Measurements from ENCODE around the gene CCDC7.

- TF ChIP-seq CTCF (IDR thresholded peaks at IDR 0.05) (no peak), SP1 (CRISPR knock-in tag; conservative IDR thresholded peaks at IDR 0.05) (no peak), CREM (CRISPR knock-in tag; IDR thresholded peaks at IDR 0.05) (no peak), ETV6 (CRISPR knock-in tag; IDR thresholded peaks at IDR 0.05) (no peak)
- TF ChIP-seq, protein P1, sequence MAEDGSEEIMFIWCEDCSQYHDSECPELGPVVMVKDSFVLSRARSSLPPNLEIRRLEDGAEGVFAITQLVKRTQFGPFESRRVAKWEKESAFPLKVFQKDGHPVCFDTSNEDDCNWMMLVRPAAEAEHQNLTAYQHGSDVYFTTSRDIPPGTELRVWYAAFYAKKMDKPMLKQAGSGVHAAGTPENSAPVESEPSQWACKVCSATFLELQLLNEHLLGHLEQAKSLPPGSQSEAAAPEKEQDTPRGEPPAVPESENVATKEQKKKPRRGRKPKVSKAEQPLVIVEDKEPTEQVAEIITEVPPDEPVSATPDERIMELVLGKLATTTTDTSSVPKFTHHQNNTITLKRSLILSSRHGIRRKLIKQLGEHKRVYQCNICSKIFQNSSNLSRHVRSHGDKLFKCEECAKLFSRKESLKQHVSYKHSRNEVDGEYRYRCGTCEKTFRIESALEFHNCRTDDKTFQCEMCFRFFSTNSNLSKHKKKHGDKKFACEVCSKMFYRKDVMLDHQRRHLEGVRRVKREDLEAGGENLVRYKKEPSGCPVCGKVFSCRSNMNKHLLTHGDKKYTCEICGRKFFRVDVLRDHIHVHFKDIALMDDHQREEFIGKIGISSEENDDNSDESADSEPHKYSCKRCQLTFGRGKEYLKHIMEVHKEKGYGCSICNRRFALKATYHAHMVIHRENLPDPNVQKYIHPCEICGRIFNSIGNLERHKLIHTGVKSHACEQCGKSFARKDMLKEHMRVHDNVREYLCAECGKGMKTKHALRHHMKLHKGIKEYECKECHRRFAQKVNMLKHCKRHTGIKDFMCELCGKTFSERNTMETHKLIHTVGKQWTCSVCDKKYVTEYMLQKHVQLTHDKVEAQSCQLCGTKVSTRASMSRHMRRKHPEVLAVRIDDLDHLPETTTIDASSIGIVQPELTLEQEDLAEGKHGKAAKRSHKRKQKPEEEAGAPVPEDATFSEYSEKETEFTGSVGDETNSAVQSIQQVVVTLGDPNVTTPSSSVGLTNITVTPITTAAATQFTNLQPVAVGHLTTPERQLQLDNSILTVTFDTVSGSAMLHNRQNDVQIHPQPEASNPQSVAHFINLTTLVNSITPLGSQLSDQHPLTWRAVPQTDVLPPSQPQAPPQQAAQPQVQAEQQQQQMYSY (CRISPR knock-in tag; IDR thresholded peaks at IDR 0.05), result no peak
Observed at GRCh38 chr10:32622409-32622808, 176.5 kb downstream of the CCDC7 start.
